Upper lobe of right lung (tissue), 1 donor: ENCODE data around the gene CPVL. TPM values are rescaled to one million over a fixed set of nuclear protein-coding genes. Genes with fewer than 3 reads are reported as not detected.

Source experiments
- ATAC-seq: fragments of 200-7000 bp; cut with Tn5 transposase; one replicate; pipeline ENCODE4 v1.9.1; 2020; ENCODE audit warnings: mild to moderate bottlenecking, moderate library complexity
- DNase-seq: peaks from one replicate; pipeline ENCODE4 v3.0.0-alpha.2; 2020
- H3K27ac ChIP-seq: fragments of 200-600 bp; one replicate; pipeline ENCODE4 v1.8.0; 2022
- H3K27me3 ChIP-seq: fragments of 200-600 bp; one replicate; pipeline ENCODE4 v1.8.0; 2022; ENCODE audit warnings: mild to moderate bottlenecking
- H3K36me3 ChIP-seq: fragments of 200-600 bp; one replicate; pipeline ENCODE4 v1.8.0; 2022
- H3K4me1 ChIP-seq: fragments of 200-600 bp; one replicate; pipeline ENCODE4 v1.8.0; 2022
- H3K4me3 ChIP-seq: fragments of 200-600 bp; one replicate; pipeline ENCODE4 v1.8.0; 2022; ENCODE audit warnings: mild to moderate bottlenecking
- H3K9me3 ChIP-seq: fragments of 200-600 bp; one replicate; pipeline ENCODE4 v1.8.0; 2022
- CTCF ChIP-seq: fragments of 200-600 bp; IDR thresholded peaks from one replicate; pipeline ENCODE4 v1.8.0; 2022; ENCODE audit warnings: antibody characterized with exemption
- intact Hi-C: fragments of 100-400 bp; cut with DNase I; formaldehyde crosslinking; loops from one replicate; pipeline ENCODE4 v1.11.0; 2022
- total RNA-seq: library from RNA; stranded (reverse); fragmentation: NEBNext Ultra II Directional; extraction: Animal tissue kit (Norgen Biotek cat#: 25700); gene quantifications from one replicate; pipeline ENCODE4 v1.2.1, GENCODE V29; 2021
- donor health status: DM: no; HTN: yes; CAD: no; lungs with severe emphysema.

CPVL gene
- total RNA-seq, 1 donor from 2014 or later, result 31.9 TPM

- peaks cover 5% of the 10 kb centered on the region for H3K9me3 ChIP-seq
- H3K27ac ChIP-seq, result no peak overlapping the region
- H3K4me3 ChIP-seq, result no peak overlapping the region
- ATAC-seq (no peak), DNase-seq (no peak)
- H3K4me1 ChIP-seq, result no peaks in the 10 kb centered on the region
- no peaks in the 10 kb centered on the region for H3K36me3 ChIP-seq
- no peak for TF ChIP-seq CTCF
- intact Hi-C loops, result no loop called here
- H3K27me3 ChIP-seq, result no peaks in the 10 kb centered on the region
Measured at GRCh38 chr7:29030781-29031275, 115.5 kb downstream of the CPVL start.

- DNase-seq, result no peak
- no peak overlapping the region for H3K27ac ChIP-seq
- H3K36me3 ChIP-seq, result no peaks in the 10 kb centered on the region
- H3K27me3 ChIP-seq, result no peaks in the 10 kb centered on the region
- ATAC-seq, result no peak
- H3K9me3 ChIP-seq, result peaks cover 5% of the 10 kb centered on the region
- intact Hi-C loops, result no loop called here
- no peak overlapping the region for H3K4me3 ChIP-seq
- no peak for TF ChIP-seq CTCF
- H3K4me1 ChIP-seq, result no peaks in the 10 kb centered on the region
Measured at GRCh38 chr7:29022291-29022988, 123.9 kb downstream of the CPVL start.

GRCh38 chr7:29019896-29020295 lies 126.4 kb downstream of the CPVL start:
- intact Hi-C loops, result no loop called here
- Histone ChIP-seq H3K9me3 (no peaks in the 10 kb centered on the region), H3K4me3 (no peak overlapping the region), H3K36me3 (no peaks in the 10 kb centered on the region), H3K4me1 (no peaks in the 10 kb centered on the region), H3K27ac (no peak overlapping the region), H3K27me3 (no peaks in the 10 kb centered on the region)
- DNase-seq (no peak), ATAC-seq (no peak)
- TF ChIP-seq CTCF, result no peak

- intact Hi-C loops, result no loop called here
- DNase-seq, result no peak
- H3K9me3 ChIP-seq, result no peaks in the 10 kb centered on the region
- no peak for TF ChIP-seq CTCF
- H3K4me1 ChIP-seq, result no peaks in the 10 kb centered on the region
- H3K36me3 ChIP-seq, result no peaks in the 10 kb centered on the region
- H3K27me3 ChIP-seq, result no peaks in the 10 kb centered on the region
- no peak for ATAC-seq
- no peak overlapping the region for H3K27ac ChIP-seq
- no peak overlapping the region for H3K4me3 ChIP-seq
Measured at GRCh38 chr7:29019387-29019786, 127.0 kb downstream of the CPVL start.

GRCh38 chr7:29017713-29018112 lies 128.6 kb downstream of the CPVL start:
- Histone ChIP-seq H3K9me3 (no peaks in the 10 kb centered on the region), H3K4me3 (no peak overlapping the region), H3K27ac (no peak overlapping the region), H3K4me1 (no peaks in the 10 kb centered on the region), H3K36me3 (no peaks in the 10 kb centered on the region), H3K27me3 (no peaks in the 10 kb centered on the region)
- TF ChIP-seq CTCF, result no peak
- DNase-seq (no peak), ATAC-seq (no peak)
- intact Hi-C loops, result no loop called here
